GM19467 (cell line): ENCODE data around the gene SCRN2.

Experiments
- ATAC-seq: cut with Tn5 transposase; IDR thresholded peaks from one replicate; pipeline ENCODE4 v1.9.1; 2021; ENCODE audit warnings: mild to moderate bottlenecking, moderate library complexity; ENCODE audit not compliant: unreplicated experiment

The SCRN2 gene

DNA sequence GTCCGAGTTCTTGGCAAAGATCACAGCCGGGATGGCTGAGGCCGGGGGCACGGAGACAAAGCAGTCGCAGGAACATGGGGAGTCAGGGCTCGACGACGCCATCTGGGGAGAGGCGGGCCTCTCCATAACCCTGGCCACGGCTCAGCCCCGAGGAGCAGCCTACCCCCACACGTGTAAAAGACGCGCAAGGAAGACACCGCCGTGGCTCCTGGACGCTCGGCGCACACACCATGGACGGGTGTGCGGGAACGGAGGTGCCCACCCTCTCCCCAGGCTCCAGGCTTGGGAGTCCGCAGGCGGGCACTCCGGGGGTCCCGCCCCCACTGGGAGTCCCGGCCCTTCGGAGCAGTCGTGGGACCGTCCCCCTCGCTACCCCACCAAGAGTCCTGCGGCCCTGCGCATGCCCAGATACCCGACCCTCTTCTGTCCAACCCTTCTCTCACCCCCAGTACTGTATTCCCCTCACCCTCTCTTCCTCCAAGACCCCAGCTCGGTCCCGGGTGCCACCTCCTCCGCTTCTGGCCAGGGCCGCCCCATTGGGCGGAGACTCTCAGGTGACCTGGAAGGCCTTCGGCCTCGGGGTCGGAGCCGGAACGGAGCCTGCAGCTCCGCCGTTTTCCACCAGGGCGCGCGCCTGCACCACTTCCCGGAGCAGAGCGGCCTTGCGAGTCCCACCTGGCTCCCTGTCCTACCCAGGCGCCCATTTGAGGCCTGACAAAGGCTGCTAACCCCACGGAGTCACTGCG, at the start of gene SCRN2:
Gene SCRN2 (minus strand): TSS at position 532 of the 746 bp plus-strand sequence. CDS start 430 bp downstream, at position 102.
- peak; percentile 65 for ATAC-seq

DNA sequence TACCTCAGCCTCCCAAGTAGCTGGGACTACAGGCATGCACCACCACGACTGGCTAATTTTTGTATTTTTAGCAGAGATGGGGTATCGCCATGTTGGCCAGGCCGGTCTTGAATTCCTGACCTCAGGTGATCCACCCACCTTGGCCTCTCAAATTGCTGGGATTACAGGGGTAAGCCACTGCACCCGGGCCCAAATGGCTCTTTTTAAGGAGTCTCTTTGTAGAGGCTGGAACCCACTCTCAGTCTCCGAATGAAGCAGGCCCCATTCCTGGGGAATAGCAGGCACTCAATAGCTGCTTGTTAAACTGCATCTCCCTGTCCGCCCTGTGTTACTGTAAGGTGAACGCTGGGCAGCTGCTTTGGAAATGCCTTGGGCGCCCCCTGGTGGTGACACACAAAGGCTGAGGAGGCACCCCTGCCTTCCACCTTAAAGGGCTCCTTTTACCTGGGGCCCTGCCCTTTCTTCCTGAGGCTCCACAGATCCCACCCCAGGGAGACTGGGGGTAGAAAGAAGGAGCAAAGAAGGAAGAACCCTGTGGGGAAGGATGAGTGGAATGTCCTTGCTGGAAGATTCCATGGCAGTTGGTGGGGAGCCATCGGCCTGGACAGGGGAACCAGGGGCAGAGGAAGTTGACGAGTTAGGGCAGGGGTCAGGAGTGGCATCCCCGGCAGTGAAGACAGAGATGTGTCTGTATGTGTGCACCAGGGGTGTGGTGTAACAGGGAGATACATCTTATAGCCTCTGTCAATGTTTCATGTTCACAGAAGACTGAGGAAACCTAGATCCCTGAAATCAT, 48.9 kb upstream of the SCRN2 start:
- no peak for ATAC-seq

DNA sequence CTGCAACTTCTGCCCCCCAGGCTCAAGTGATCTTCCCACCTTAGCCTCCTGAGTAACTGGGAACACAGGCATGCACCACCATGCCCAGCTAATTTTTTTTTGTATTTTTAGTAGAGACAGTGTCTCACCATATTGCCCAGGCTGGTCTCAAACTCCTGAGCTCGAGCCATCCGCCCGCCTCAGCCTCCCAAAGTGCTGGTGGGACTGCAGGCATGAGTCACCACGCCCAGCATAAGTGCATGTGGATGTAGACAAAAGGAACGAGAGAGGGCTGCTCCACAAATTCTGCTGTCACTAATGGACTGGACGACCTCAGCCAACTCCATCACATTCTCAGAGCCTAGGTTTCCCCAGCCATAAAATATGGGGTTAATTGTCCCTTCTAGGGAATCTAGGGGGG, 47.2 kb upstream of the SCRN2 start:
- no peak for ATAC-seq

DNA sequence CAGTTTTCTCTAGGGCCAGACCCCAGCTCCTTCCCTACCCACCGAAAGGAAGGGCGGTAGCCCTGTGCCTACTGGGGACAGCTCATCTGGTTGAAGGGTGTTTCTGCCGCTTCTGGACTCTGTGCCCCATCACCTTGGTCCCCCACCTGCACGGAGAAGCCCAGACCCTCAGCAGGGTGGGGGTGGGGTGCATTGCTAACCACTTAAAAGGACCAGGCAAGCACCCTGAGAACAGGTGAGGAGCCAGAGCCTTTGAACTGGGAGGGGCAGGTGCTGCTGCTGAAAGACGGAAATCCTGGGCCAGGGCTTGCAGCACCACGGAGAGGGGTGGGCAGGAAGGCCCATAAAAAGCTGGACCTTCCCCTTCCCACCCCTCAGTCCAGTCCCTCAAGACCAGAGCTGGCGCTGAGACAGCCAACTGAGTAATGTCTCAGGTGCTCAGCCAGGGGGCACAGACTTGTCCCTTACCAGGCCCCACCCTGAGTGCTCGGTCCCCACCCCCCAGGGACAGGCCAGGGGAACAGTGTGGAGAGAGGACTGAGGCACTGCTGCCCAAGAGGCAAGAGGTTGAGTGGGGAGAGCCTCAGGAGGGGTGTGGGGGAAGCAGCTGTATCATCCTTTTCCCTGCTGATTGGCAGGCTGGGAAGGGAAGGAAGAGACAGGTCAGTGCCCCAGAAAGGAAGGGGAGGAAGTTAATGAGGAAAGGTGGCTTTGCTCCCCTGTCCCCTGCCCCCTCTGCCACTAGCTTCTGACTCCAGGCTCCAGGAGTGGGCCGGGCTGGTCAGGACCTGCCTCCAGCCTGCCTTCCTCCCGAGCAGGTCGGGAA, 44.0 kb upstream of the SCRN2 start:
- no peak for ATAC-seq

DNA sequence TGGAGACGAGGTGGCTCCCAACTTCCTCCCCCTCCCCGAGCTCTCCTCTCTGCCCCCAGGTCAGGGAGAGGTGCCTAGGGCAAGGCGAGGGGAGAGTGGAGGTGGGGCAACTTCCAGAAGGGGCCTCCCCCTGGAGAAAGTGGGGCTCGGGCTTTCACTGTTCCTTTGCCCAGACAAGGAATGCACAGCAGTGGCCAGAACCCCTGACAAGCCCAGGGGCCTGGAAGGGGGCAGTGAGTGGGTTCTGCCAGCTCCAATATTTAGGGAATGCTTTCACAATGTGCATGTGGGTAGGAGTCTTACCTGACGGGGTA, 43.3 kb upstream of the SCRN2 start:
- ATAC-seq, result no peak

DNA sequence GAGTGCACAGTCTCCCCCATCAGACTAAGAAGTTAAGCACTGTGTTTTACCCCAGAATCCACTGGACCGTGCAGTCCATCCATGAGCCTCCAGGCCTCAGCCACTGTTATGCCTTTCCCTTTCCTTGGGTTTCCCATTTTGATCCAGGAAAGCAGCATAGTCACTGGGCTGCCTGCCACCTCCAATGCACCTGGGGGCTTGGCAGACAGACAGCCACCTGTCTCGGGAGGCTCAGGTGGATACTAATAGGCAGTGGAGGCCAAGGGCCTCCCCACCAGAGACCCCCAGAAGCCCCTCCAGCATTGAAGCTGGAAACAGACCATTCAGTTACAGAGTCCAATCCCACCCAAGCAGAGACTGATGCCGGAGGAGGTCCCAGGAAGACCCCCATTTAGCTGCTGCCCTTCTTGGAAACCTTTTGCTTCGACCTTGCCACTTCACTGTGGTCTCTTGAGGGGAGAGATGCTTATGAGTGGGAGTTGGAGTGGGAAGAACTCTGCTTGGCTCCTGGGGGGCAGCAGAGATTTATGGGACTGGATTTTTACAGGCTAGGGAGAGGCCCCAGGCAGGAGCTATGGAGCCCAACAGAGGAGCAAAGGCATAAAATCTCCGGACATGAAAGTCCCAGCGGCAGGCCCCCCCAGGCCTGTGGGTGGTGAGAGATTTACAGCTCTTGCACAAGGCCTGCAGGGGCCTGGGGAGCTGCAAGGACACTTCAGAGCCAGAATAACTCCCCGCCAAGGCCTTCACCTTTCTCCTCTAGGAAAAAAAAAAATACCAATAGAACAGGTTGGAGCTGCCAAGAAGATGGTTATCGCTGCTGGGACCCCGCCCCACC, 42.7 kb upstream of the SCRN2 start:
- ATAC-seq, result no peak

DNA sequence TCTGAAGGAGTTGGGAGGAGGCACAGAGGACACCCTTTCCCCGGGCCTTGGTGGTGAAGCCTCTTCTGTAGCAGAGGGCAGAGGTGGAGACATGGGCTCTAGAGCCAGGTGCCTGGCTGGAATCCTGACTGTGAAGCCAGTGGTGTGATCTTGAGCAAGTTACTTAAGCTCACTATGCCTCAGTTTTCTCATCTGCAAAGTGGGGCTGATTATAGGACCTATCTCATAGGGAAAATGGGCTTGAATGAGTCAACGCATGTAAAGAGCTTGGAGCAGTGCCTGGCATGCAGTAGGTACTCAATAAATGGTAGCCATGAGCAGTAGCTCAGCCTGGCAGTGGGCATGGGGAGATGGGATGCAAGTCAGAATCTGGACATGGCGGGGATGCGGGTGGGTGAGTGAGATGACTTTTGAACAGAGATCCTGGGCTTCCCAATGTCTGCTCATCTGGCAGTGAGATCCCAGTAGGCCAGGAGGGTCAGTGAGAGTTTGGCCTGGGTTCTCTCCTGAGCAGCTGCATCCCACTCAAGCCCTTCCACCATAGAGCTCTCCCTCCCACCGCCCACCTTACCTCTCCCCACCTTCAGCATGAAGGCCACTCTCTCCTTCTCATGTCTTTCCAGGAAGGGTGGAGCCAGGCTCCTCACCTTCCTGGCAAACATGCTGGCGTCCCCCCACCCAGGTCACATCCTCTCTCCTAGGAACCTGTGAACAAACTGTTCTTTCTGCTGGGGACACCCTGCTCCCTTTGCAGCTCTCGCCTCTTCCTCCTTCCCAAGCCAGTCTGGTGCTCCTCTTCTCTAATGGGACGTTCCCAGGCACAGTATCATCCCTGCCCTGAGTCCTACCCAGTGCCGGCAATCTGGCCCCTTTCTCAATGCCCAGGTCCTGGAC, 41.9 kb upstream of the SCRN2 start:
- ATAC-seq, result no peak

DNA sequence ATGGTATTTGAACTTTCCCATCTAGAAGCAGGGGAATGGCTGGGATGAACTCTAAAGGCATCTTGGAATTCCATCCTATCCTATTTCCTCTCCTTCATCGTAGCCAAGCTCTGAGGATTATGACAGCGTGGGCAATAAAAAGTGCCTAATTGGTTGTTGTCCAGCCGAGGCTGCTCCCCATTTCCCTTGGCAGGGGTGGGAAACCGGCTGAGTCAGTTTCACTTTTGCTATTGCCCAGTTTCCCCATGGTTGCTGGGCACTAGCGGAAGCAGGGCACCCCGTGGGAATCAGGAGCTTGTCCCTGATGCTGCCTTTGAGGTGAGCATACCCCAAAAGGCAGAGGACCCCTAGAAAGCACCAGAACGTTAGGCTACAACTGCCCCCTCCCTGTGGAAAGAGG, 41.2 kb upstream of the SCRN2 start:
- ATAC-seq, result no peak

DNA sequence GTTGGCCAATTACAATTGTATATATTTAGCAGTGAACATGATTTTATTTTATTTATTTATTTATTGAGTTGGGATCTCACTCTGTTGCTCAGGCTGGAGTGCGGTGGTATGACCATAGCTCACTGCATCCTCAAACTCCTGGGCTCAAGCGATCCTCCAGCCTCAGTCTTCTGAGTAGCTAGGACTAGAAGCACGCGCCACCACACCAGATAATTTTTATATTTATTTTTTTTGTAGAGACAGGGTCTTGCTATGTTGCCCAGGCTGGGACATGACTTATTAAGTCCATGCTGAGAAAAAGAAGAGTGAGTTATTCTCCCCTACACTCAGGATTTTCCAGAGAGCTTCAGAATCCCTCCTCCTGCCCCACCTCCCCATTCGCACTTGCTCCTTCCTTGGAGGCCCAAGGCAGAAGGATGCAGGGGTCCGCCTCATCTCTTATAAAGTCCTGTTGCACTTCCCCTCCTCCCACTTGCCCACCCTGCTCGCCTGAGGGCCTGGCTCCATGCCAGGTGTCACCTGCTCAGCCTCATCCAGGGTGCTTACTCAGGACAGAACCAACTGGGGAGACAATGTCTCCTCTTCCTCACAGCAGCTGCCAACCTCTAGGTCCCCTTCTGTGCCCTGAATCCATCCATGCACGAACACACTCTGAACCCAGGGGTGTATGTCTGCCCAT, 38.8 kb upstream of the SCRN2 start:
- no peak for ATAC-seq

DNA sequence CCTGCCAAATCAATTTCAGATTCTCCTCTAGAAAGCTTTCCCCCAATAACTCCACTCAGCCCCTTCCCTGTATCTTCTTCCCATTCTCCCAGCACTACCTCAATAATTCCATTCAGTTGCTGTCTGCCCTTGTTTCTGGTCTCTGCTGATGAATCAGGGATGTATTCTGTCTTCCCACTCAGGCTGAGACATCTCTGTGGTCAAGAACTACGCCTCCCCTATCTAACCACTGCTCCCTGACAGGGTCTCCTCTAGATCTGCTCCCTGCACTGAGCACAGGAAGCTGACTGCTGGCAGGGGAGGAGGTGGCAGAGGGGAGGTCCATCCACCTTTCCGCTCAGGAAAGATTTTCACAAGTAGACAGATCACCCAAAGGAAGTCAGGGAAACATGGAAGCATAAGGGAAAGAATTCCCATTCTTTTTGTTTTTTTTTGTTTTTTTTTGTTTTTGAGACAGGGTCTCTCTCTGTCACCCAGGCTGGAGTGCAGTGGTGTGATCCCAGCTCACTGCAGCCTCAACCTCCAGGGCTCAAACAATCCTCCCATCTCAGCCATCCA, 38.0 kb upstream of the SCRN2 start:
- ATAC-seq, result no peak

DNA sequence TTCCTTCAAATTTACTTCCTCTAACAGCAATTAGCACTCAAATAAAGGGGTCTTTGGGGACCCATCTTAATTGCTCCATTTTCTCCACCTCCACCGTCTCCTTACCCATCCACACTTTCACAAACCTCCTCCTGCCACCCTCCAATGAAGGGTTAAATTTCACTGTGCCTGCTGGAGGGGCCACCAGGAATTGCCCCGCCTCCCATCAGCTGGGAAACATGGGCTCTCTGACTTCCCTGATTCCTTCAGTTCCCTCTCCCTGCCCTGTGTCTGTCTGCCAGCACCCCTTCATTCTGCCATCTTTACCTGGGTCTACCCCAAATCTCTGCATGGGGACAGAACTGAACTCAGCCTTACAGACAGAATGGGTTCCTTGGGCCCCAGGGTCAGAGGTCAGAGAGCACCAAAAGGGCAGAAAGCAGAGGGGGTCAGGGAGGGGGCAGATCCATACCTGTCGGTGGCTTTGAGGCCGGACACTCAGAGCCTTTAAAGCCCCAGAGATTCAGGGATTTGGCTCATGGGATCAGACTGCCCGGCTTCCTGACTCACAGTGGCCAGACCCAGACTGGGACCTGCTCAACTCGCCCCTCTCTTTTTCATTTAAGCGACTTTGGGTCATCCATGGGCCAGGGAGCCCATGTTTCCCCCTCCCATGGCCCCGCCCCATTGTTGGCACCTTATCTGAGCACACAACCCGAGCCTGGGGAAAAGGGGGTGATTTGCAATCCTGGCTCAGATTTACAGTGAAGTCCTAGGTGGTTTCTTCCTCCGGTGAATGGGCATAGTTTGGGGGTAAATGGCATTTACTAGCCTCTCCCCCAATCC, 37.3 kb upstream of the SCRN2 start:
- no peak for ATAC-seq

DNA sequence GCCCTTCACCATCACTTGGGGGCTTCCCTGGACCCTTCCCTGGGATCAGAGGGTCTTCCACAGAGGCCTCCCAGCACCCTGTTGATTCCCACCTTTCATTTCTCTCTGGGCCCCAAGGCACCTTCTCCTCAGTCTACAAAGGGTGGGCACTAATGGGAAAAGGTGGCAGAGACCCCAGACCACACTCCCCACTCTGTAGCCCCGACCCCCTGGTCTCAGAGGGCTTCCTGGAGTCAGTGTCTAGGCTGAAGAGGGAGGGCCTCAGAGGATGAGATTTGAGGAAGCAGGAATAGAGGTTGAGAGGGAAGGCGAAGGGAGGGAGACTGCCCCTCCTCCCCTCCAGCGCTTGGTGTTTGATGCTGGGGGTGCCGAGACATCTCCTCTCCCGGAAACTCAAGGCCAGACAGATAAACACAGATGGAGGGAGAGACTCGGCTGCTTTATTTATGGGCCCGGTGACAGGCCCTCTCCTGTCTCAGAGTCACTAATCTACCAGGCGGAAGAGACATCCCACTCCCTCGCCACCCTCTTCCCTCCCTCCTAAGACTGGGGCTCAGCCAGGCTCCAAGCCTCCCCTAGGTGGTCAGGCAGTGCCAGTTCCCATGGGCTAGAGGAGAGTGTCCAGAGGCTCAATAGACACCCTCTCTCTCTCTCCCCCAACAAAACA, 36.4 kb upstream of the SCRN2 start:
- no peak for ATAC-seq

DNA sequence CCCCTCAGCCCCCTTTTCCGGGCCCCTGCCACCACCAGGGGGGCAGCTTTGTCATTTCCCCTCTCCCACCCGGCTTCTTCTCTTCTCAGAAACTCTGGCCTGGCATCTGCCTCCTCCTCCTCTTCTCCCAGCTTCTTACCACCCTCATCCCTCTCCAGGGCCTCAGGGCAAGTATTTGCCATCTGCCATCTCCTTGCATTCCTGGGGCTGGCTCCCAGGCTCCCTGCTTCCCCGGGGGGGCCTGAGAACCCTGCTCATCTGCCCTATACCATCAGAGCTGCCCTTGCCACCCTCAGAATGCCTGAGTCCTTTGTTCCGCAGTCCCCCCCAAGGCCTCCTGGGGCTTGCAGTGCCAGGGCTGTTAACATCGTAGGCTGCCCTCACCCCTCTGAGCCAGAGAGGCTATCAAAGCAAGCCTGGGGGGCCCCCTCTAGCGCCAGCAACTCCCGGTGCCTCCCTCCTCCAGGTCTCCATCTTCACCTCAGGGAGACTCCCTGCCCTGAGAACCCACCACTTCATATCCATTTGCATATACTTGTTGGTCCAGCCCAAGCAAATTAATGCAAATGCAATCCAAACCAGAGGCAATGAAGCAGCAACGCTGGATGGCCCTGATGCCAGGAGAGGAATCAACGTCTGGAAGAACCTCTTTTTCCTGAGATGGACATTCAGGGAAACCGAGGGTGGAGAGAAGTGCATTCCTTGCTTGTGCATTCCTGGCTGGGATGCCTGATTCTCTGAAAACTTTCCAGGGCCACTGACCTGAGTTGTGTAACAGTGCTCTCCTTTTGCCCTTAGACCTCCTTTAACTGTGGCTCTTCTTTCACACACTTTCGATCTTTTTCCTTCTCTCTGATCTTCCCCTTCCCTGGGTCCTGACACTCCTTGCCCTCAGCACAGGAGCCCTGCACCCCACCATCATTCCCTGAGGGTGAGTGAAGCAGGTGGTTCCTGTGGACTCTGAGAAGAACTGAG, 34.2 kb upstream of the SCRN2 start:
- no peak for ATAC-seq

DNA sequence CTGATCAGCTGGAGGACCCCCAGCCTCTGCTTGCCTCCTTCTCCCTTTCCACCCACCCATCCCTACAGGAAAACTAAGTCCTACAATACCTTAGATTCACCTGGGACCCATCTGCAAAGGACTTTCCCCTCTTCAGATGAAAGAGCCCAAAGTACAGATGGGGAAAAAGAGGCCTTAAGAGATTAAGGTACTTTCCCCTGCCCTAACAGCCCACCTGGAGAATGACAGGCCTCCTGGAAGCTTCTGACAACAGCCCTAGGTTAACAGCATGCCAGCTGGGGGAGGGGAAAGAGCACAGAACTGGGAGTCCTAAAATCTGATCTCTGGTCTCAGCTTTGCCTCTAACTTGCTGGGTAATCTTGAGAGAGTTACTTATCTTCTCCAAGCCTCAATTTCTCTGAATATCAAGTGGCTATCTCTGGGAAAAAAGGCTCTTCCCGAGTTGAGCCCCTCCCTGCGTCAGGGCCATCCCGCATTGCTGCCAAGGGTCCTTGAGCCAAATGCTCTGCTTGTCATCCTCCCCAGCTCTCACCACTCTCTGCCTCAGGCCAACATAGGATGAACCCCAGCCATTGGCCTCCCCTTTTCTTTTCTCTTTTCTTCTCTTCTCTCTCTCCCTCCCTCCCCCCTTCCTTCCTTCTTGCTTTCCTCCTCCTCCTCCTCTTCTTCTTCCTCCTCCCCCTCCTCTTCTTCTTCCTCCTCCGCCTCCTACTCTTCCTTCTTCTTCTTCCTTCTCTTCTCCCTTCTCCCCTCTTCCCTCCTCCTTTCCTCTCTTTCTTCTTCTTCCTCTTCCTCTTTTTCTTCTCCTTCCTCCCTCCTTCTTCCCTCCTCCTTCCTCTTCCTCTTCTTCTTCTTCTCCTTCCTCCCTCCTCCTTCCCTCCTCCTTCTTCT, 32.4 kb upstream of the SCRN2 start:
- no peak for ATAC-seq

DNA sequence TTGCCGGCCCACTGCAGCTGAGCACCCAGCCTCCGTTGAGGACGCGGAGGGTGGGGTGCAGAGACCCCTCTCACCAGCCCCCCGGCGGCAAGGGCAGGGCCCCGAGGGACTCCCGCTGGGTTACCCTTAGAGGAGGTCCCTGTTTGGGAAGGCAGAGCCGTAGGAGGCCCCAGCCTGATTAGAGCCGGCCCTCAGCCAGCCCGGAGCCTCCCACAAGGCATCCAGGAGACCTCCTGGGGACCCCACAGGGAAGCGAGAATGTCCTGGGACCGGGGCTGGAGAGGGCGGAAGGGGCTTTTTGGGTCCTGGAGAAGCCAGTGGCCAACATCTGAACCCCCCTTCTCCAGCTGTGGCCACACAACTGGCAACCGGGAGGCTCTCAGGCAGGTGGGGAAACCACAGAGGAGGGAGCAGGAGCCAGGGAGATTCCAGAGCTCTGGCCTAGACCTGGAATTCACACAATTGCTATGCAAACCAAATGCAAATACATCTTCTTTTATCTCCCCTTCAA, 31.6 kb upstream of the SCRN2 start:
- ATAC-seq, result no peak
